Thymus (tissue), 11 donors: ENCODE measurements around the gene WDR70. TPM values are rescaled to one million over a fixed set of nuclear protein-coding genes. Genes with fewer than 3 reads are reported as not detected.

Experiments used
- DNase-seq, 9 donors: peaks; one replicate each; pipeline ENCODE4 v3.0.0-alpha.2; 2013; ENCODE audit warnings: low spot score in 9 of 9, low read depth in 6 of 9, missing footprints in 1 of 9
- H3K27ac ChIP-seq, 2 donors: one replicate each; pipeline ENCODE4 v1.5.1; 2013; ENCODE audit warnings: control low read depth in 1 of 2, low read depth in 1 of 2, low read length in 1 of 2, mild to moderate bottlenecking in 1 of 2, moderate library complexity in 1 of 2
- H3K27me3 ChIP-seq, 2 donors: one replicate each; pipeline ENCODE4 v1.5.1; 2013; ENCODE audit warnings: low read length in 1 of 2; ENCODE audit not compliant: control insufficient read depth in 2 of 2, insufficient read depth in 1 of 2
- H3K36me3 ChIP-seq, 2 donors: one replicate each; pipeline ENCODE4 v1.5.1; 2013; ENCODE audit warnings: low read length in 1 of 2, mild to moderate bottlenecking in 1 of 2, moderate library complexity in 1 of 2; ENCODE audit not compliant: control insufficient read depth in 2 of 2, insufficient read depth in 2 of 2
- H3K4me1 ChIP-seq, 2 donors: one replicate each; pipeline ENCODE4 v1.5.1; 2013; ENCODE audit warnings: low read length in 2 of 2; ENCODE audit not compliant: control insufficient read depth in 2 of 2, insufficient read depth in 2 of 2
- H3K4me3 ChIP-seq, 2 donors: one replicate each; pipeline ENCODE4 v1.5.1; 2013; ENCODE audit warnings: low read length in 2 of 2, control low read depth in 1 of 2, mild to moderate bottlenecking in 1 of 2
- H3K9me3 ChIP-seq, 2 donors: one replicate each; pipeline ENCODE4 v1.5.1; 2013; ENCODE audit warnings: low read length in 1 of 2, mild to moderate bottlenecking in 1 of 2; ENCODE audit not compliant: control insufficient read depth in 2 of 2, insufficient read depth in 1 of 2
- WGBS: extraction: QIAGEN DNeasy Blood & Tissue Kit; methylation state at CpG from one replicate; pipeline ENCODE4 v1.1.7; 2013; 5-methylcytosine and 5-hydroxymethylcytosine counted together
- polyA plus RNA-seq: library from polyadenylated mRNA; stranded (reverse); fragments of 200-250 nt; gene quantifications from one replicate; pipeline ENCODE4 v1.2.3, GENCODE V29; 2013
- total RNA-seq: library from RNA; stranded (reverse); fragments of 120-200 nt; gene quantifications from one replicate; pipeline ENCODE4 v1.2.4, GENCODE V29; 2013
- donor health status: healthy.

Gene WDR70
- total and polyA plus RNA-seq, 2 donors = 34.4 to 39.9 TPM

DNA sequence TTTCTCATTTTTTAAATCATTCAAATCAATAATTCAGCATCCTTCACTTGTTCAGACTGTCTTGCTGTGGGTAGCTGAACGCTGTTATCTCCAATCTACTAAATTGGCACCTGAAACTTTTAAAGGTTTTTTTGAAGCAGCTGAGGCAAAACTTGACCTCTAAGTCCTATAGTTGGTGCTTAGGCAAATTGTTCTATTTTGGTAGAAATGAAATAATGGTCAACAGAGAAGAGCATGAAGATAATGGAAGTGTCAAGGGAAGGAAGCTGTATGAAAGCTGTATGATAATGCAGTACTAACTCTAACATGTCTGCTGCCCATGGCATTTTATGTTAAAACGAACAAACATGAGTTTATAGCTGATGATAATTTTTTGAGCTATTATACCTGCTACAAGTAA is 322.8 kb downstream of the WDR70 start:
- peaks cover 0 to 3% of the 10 kb centered on the region in 2 donors for H3K36me3 ChIP-seq
- no peaks in the 10 kb centered on the region for H3K4me1 ChIP-seq
- H3K9me3 ChIP-seq = no peaks in the 10 kb centered on the region
- WGBS = 49% methylated on average over 2 of the region's 2 CpGs
- H3K27ac ChIP-seq = no peak overlapping the region
- no peaks in the 10 kb centered on the region for H3K27me3 ChIP-seq
- DNase-seq = no peak
- H3K4me3 ChIP-seq = no peak overlapping the region

DNA sequence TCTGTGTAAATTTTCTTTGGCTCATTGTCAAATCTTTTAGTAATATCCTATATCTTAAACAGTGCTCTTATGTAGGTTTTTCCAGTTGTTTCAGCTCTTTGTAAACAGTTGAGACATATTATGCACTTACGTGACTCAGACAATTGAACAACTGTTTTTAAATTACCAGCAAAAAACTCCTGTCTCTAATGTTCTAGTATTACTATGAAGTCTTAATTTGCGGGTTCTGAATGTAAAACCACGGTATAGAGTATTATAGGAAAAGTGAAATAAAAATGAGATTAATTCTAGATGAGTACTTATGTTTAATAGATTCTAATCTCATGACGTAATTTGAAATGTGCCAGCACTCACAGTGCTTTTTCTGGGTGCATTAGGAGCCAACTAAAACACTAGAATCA is 324.7 kb downstream of the WDR70 start:
- no peaks in the 10 kb centered on the region for H3K27me3 ChIP-seq
- peaks cover 0 to 3% of the 10 kb centered on the region in 2 donors for H3K36me3 ChIP-seq
- no peaks in the 10 kb centered on the region for H3K9me3 ChIP-seq
- DNase-seq = no peak
- 98% methylated on average over 4 of the region's 4 CpGs for WGBS
- no peak overlapping the region for H3K27ac ChIP-seq
- no peaks in the 10 kb centered on the region for H3K4me1 ChIP-seq
- no peak overlapping the region for H3K4me3 ChIP-seq

DNA sequence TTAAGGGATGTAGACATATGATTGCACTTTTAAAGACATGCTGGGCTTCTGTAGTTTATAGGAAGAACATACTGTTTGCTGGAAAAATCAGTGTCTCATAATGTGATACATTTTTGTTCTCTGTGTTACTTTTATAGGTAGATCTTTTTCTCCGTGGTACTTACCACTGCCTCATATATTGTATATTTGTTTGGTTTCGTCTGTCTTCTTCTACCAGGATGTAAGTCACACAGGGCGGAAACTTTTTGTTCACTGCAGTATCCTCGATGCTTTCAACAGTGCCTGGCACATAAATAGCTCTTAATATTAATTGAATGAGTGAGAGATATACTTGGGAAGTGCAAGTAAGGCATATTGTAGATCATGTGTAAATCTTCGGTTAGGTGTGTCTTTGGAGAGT is 325.3 kb downstream of the WDR70 start:
- no peaks in the 10 kb centered on the region for H3K9me3 ChIP-seq
- DNase-seq = no peak
- H3K36me3 ChIP-seq = no peaks in the 10 kb centered on the region
- H3K4me1 ChIP-seq = no peaks in the 10 kb centered on the region
- H3K4me3 ChIP-seq = no peak overlapping the region
- no peaks in the 10 kb centered on the region for H3K27me3 ChIP-seq
- 97% methylated on average over 5 of the region's 5 CpGs for WGBS
- no peak overlapping the region for H3K27ac ChIP-seq

DNA sequence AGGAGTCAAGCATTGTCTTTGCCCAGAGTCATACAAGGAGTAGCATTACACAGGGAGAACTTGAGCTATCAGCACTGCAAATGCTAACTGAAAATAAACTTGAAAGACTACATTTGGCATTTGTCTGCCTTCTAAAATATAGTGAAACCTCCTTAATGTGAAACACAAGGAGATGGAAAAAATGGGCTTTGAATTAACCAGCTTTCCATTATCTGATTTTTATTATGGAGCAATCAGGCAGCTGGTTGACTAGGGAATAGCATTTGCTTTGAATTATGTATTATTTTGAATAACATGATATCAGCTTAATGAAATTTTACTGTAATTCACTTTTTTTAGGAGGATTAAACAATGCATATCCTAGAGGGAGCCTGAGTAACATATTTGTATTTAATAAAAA is 329.9 kb downstream of the WDR70 start:
- no peak for DNase-seq
- no peak overlapping the region for H3K27ac ChIP-seq

DNA sequence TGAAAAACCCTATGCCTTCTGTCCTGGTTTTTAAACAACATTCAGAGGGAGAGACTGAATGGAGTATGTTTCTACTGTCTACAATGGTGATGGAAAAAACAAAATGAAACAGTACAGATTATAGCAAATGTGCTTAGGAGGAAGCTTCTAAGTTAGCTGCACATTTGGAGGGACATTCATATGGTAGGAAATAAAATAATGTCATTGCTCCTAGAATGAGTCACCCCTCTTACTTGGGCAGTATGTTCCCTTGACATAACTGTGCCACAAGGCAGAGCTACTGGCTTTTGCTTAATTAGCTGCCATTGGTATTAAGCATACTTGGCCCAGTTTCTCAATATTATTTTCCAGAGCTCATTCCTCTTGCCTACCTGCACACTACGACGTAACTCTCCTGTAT is 331.8 kb downstream of the WDR70 start:
- WGBS = 98% methylated on average over 2 of the region's 2 CpGs
- Histone ChIP-seq H3K9me3 (no peaks in the 10 kb centered on the region), H3K4me3 (no peak overlapping the region), H3K4me1 (no peaks in the 10 kb centered on the region), H3K27ac (no peak overlapping the region), H3K36me3 (no peaks in the 10 kb centered on the region), H3K27me3 (no peaks in the 10 kb centered on the region)
- DNase-seq = no peak

More for the DNA sequence above, 329.9 kb downstream of the WDR70 start:
- no peaks in the 10 kb centered on the region for H3K9me3 ChIP-seq
- no peak overlapping the region for H3K4me3 ChIP-seq
- H3K36me3 ChIP-seq = no peaks in the 10 kb centered on the region
- no peaks in the 10 kb centered on the region for H3K4me1 ChIP-seq
- no peaks in the 10 kb centered on the region for H3K27me3 ChIP-seq

DNA sequence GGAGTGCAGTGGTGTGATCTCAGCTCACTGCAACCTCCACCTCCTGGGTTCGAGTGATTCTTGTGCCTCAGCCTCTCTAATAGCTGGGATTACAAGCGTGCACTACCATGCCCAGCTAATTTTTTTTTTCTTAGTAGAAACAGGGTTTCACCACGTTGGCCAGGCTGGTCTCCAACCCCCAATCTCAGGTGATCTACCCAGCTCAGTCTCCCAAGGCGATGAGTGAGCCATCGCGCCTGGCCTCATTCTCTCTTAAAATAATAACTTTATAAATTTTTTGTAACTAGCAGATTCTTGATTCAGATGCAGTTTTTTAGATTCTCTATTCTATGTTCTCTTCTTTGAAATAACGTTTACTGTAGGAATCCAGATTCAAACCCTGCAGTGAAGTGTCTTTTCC is 333.6 kb downstream of the WDR70 start:
- no peaks in the 10 kb centered on the region for H3K9me3 ChIP-seq
- H3K27me3 ChIP-seq = no peaks in the 10 kb centered on the region
- H3K4me3 ChIP-seq = no peak overlapping the region
- no peaks in the 10 kb centered on the region for H3K4me1 ChIP-seq
- no peak for DNase-seq
- H3K27ac ChIP-seq = no peak overlapping the region
- WGBS = 84% methylated on average over 7 of the region's 7 CpGs
- no peaks in the 10 kb centered on the region for H3K36me3 ChIP-seq

DNA sequence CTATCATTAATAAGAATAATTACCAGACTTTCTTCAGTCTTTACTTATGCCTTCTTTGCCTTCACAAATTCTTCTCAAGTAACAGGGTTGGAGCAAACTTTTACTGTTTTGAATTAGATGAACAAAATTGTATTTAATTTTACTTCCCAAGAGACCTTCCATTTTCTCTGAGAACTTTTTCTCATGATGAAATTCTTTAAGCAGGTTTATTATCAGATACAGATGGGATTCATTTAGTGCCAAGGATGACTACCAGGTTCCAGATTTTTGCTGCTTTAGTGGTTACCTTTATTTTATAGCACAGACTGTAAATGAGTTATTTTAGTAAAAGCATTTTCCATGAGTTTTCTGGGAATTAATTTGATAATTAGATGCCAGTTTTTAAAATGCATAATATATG is 335.6 kb downstream of the WDR70 start:
- no peaks in the 10 kb centered on the region for H3K9me3 ChIP-seq
- no peak for DNase-seq
- no peaks in the 10 kb centered on the region for H3K4me1 ChIP-seq
- H3K36me3 ChIP-seq = no peaks in the 10 kb centered on the region
- no peaks in the 10 kb centered on the region for H3K27me3 ChIP-seq
- no peak overlapping the region for H3K4me3 ChIP-seq
- H3K27ac ChIP-seq = no peak overlapping the region

DNA sequence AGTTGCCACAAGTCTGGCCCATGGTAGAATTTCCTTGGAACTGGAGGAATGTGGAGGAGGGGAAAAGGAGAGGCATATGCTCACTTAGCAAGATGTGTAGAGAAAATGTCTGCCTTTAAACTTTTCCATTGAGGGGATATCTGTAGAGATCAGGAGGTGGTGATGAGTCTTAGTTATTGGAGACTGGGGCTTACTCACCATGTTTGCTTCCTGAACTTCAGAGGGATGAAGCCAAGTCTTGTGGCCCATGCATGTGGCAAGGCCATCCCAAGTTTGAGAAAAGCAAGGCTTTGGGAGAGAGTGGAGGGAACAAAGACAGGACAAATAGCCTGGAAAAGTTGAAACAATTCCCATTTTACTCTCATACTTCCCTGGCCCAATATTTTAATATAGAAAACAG is 336.2 kb downstream of the WDR70 start:
- Histone ChIP-seq H3K27me3 (no peaks in the 10 kb centered on the region), H3K27ac (no peak overlapping the region), H3K36me3 (no peaks in the 10 kb centered on the region), H3K4me3 (no peak overlapping the region), H3K4me1 (no peaks in the 10 kb centered on the region), H3K9me3 (no peaks in the 10 kb centered on the region)
- DNase-seq = no peak

DNA sequence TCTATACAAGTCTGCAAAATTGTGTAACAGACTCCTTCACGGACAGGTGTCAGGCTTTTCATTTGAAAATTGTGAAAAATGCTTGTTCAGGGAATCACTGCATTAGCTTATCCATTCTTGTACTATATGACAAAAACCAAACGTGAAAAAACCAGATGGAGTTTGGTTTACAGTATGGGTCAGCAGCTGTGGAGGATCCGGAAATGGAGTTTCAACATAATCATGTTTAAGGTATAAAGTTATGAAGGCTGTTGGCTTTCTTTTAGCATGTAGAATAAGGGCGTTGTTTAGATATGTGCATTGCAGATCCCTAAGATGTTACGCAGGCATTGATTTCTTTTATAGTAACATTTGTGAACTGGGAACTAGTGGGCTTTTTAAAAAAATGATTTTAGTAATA is 336.9 kb downstream of the WDR70 start:
- Histone ChIP-seq H3K27ac (no peak overlapping the region), H3K27me3 (no peaks in the 10 kb centered on the region), H3K9me3 (no peaks in the 10 kb centered on the region), H3K36me3 (no peaks in the 10 kb centered on the region), H3K4me3 (no peak overlapping the region), H3K4me1 (no peaks in the 10 kb centered on the region)
- WGBS = 98% methylated on average over 5 of the region's 5 CpGs
- DNase-seq = no peak

DNA sequence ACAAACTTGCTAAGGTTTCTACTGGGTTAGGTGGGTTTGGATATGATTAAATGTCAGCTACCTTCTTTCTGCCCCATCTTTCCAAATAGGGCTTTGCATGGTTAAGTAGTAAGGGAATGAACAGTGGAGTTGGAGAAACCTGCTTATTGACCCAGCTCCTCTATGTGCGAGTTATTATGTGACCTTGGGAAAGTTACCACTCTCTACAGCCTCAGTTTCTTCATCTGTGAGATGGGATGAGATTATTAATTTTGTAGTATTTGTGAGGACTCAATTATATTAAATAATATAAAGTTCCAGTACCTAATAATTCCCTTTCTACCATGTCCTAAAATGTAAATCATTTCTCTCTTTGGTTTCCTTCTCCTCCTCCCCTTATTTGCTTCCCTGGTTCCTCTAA is 337.3 kb downstream of the WDR70 start:
- Histone ChIP-seq H3K9me3 (no peaks in the 10 kb centered on the region), H3K27ac (no peak overlapping the region), H3K4me1 (no peaks in the 10 kb centered on the region), H3K36me3 (peaks cover 0 to 2% of the 10 kb centered on the region in 2 donors), H3K4me3 (no peak overlapping the region), H3K27me3 (no peaks in the 10 kb centered on the region)
- no peak for DNase-seq
- 96% methylated on average over 1 of the region's 1 CpG for WGBS
